ENCODE results near the gene SCRN1. TPM values are rescaled to one million over a fixed set of nuclear protein-coding genes. Genes with fewer than 3 reads are reported as not detected.

Gene SCRN1
- total RNA-seq, result 104 and 106 TPM in 2 replicates
- long read RNA-seq, full-length matches to known transcripts, result 82 of 203 reads
- long read RNA-seq, partial matches to known transcripts, result 16 of 203 reads
- long read RNA-seq, other reads (novel, unspliced or antisense), result 105 of 203 reads

- no peak for TF ChIP-seq CTCF (IDR thresholded peaks at IDR 0.05)
- Mint-ChIP-seq H3K9me3 (ENCODE audit: unreplicated experiment) (peaks cover 4% of the 10 kb centered on the region), H3K4me3 (ENCODE audit: unreplicated experiment) (peak within 1 kb of the TSS; percentile 84), H3K36me3 (ENCODE audit: unreplicated experiment) (no peaks in the 10 kb centered on the region), H3K27ac (ENCODE audit: unreplicated experiment) (peak within 1 kb of the TSS; percentile 93), H3K27me3 (ENCODE audit: unreplicated experiment) (no peaks in the 10 kb centered on the region), H3K4me1 (ENCODE audit: unreplicated experiment) (peaks cover 26% of the 10 kb centered on the region)
- DNase-seq (ENCODE audit: extremely low spot score, unreplicated experiment), result no peak
Observed at GRCh38 chr7:29989257-29989995, at the start of gene SCRN1. SCRN1 (minus strand) TSS chr7:29989801; CDS start chr7:29969067, 20,734 bp downstream.

GRCh38 chr7:30038196-30038980 lies 48.8 kb upstream of the SCRN1 start:
- Mint-ChIP-seq H3K36me3 (ENCODE audit: unreplicated experiment) (peaks cover 12% of the 10 kb centered on the region), H3K4me1 (ENCODE audit: unreplicated experiment) (peaks cover 41% of the 10 kb centered on the region), H3K4me3 (ENCODE audit: unreplicated experiment) (peak overlapping the region; percentile 38), H3K27me3 (ENCODE audit: unreplicated experiment) (no peaks in the 10 kb centered on the region), H3K9me3 (ENCODE audit: unreplicated experiment) (no peaks in the 10 kb centered on the region), H3K27ac (ENCODE audit: unreplicated experiment) (peak overlapping the region; percentile 75)
- TF ChIP-seq CTCF (IDR thresholded peaks at IDR 0.05), result no peak
- DNase-seq (ENCODE audit: extremely low spot score, unreplicated experiment), result no peak

GRCh38 chr7:30036220-30036619 lies 46.6 kb upstream of the SCRN1 start:
- Mint-ChIP-seq H3K27ac (ENCODE audit: unreplicated experiment) (no peak overlapping the region), H3K36me3 (ENCODE audit: unreplicated experiment) (peaks cover 13% of the 10 kb centered on the region), H3K9me3 (ENCODE audit: unreplicated experiment) (no peaks in the 10 kb centered on the region), H3K4me1 (ENCODE audit: unreplicated experiment) (peaks cover 47% of the 10 kb centered on the region), H3K4me3 (ENCODE audit: unreplicated experiment) (no peak overlapping the region), H3K27me3 (ENCODE audit: unreplicated experiment) (no peaks in the 10 kb centered on the region)
- no peak for TF ChIP-seq CTCF (IDR thresholded peaks at IDR 0.05)
- DNase-seq (ENCODE audit: extremely low spot score, unreplicated experiment), result no peak

GRCh38 chr7:30034501-30034900 lies 44.9 kb upstream of the SCRN1 start:
- no peak for DNase-seq (ENCODE audit: extremely low spot score, unreplicated experiment)
- no peak overlapping the region for H3K4me3 Mint-ChIP-seq (ENCODE audit: unreplicated experiment)
- H3K36me3 Mint-ChIP-seq (ENCODE audit: unreplicated experiment), result peaks cover 13% of the 10 kb centered on the region
- no peak overlapping the region for H3K27ac Mint-ChIP-seq (ENCODE audit: unreplicated experiment)
- H3K9me3 Mint-ChIP-seq (ENCODE audit: unreplicated experiment), result no peaks in the 10 kb centered on the region
- TF ChIP-seq CTCF (IDR thresholded peaks at IDR 0.05), result no peak
- H3K4me1 Mint-ChIP-seq (ENCODE audit: unreplicated experiment), result peaks cover 32% of the 10 kb centered on the region
- H3K27me3 Mint-ChIP-seq (ENCODE audit: unreplicated experiment), result no peaks in the 10 kb centered on the region
